K562 (cell line): ENCODE measurements around the gene SCN1B. TPM values are rescaled to one million over a fixed set of nuclear protein-coding genes. Genes with fewer than 3 reads are reported as not detected.

ENCODE experiments used
- CEBPG ChIP-seq, 3 experiments: fragments of 200-800 bp in 1 of 3; sonication (Bioruptor generic) in 1 of 3; sonication (generic) in 1 of 3; formaldehyde crosslinking in 1 of 3; IDR thresholded peaks in 2 of 3; conservative IDR thresholded peaks in 1 of 3; 2 replicates each; pipeline versions ENCODE4 v1.6.1 to v1.8.0; 2016 to 2022; ENCODE audit warnings: missing compliant biosample characterization in 2 of 3, missing genetic modification characterization in 2 of 3, mild to moderate bottlenecking in 1 of 3, missing genetic modification reagents in 1 of 3
- CREB1 ChIP-seq, 2 experiments: sonication (generic) in 1 of 2; formaldehyde crosslinking in 1 of 2; IDR thresholded peaks; 2 replicates each; pipeline versions ENCODE4 v1.6.1 to v1.8.0; 2012 to 2022; ENCODE audit warnings: inconsistent platforms in 1 of 2, mild to moderate bottlenecking in 1 of 2, missing genetic modification reagents in 1 of 2, moderate library complexity in 1 of 2
- CREM ChIP-seq: IDR thresholded peaks from 2 replicates; pipeline ENCODE4 v1.6.1; 2014; ENCODE audit warnings: antibody characterized with exemption, low read depth
- CXXC5 ChIP-seq: fragments of 250-450 bp; sonication (Bioruptor Pico); IDR thresholded peaks from 2 replicates; pipeline ENCODE4 v1.8.0; 2022; ENCODE audit warnings: inconsistent platforms, mild to moderate bottlenecking, moderate library complexity
- HMGN3 ChIP-seq: IDR thresholded peaks from 2 replicates; pipeline ENCODE4 v1.6.1; 2011; ENCODE audit warnings: borderline replicate concordance, low read depth, mild to moderate bottlenecking, mixed read lengths, low read length; ENCODE audit not compliant: insufficient read length; ENCODE audit errors: extremely low read depth
- MAX ChIP-seq: sonication (generic); formaldehyde crosslinking; IDR thresholded peaks from 2 replicates; pipeline ENCODE4 v1.9.0; 2022; ENCODE audit warnings: mild to moderate bottlenecking, missing genetic modification reagents
- MEIS2 ChIP-seq: fragments of 450-650 bp; IDR thresholded peaks from 2 replicates; pipeline ENCODE4 v1.6.1; 2014; ENCODE audit warnings: mild to moderate bottlenecking; ENCODE audit not compliant: partially characterized antibody
- MTA3 ChIP-seq: fragments of 450-650 bp; formaldehyde crosslinking; IDR thresholded peaks from 2 replicates; pipeline ENCODE4 v1.6.1; 2017; ENCODE audit warnings: mild to moderate bottlenecking, borderline replicate concordance
- PHF20 ChIP-seq: fragments of 450-650 bp; IDR thresholded peaks from 2 replicates; pipeline ENCODE4 v1.6.1; 2018; ENCODE audit not compliant: partially characterized antibody
- PTBP1 ChIP-seq: fragments of 200-400 bp; formaldehyde crosslinking; IDR thresholded peaks from 2 replicates; pipeline ENCODE4 v1.6.1; 2017; ENCODE audit warnings: low read depth, low read length
- SPI1 ChIP-seq: IDR thresholded peaks from 2 replicates; pipeline ENCODE4 v1.6.1; 2011; ENCODE audit warnings: low read depth, low read length, control low read depth, borderline replicate concordance
- ZBTB7A ChIP-seq: IDR thresholded peaks from 2 replicates; pipeline ENCODE4 v1.6.1; 2011; ENCODE audit warnings: low read depth, mild to moderate bottlenecking, low read length, moderate library complexity, borderline replicate concordance; ENCODE audit not compliant: control insufficient read depth
- ZHX1 ChIP-seq: fragments of 150-350 bp; conservative IDR thresholded peaks from 2 replicates; pipeline ENCODE4 v1.6.1; 2014; ENCODE audit warnings: low read length
- polyA plus RNA-seq, 8 experiments: library from polyadenylated mRNA; depleted of rRNA in 4 of 8; stranded (reverse) in 5 of 8; unstranded in 3 of 8; fragments of >200 nt; fragmentation: Nextera tagmentation in 2 of 8; fragmentation: Illumina TruSeq in 1 of 8; extraction: Ambion mirVana in 2 of 8; extraction: Trizol in 1 of 8; gene quantifications; 2 replicates each; pipeline versions ENCODE4 v1.2.1 to v1.2.3, GENCODE V29; 2011 to 2014; ENCODE audit warnings: inconsistent platforms in 1 of 8, missing spikeins in 1 of 8
- total RNA-seq, 7 experiments: library from RNA; depleted of rRNA in 6 of 7; stranded (reverse); fragments of >200 nt in 6 of 7; fragmentation: Illumina TruSeq in 2 of 7; extraction: Trizol in 2 of 7; gene quantifications; 2 replicates each; pipeline versions ENCODE4 v1.2.1 to v1.2.3, GENCODE V29; 2011 to 2021; ENCODE audit warnings: low replicate concordance in 1 of 7
- TF ChIP-seq, protein P1 (sequence below), 2 experiments: fragments of 450-650 bp; IDR thresholded peaks; 2 replicates each; pipeline ENCODE4 v1.6.1; 2016
- TF ChIP-seq, protein P2 (sequence below): sonication (generic); formaldehyde crosslinking; IDR thresholded peaks from 2 replicates; pipeline ENCODE4 v1.8.0; 2022; ENCODE audit warnings: missing genetic modification reagents, mild to moderate bottlenecking, moderate library complexity, borderline replicate concordance
- TF ChIP-seq, protein P3 (sequence below), 2 experiments: fragments of 200-800 bp in 1 of 2; sonication (Bioruptor generic) in 1 of 2; sonication (generic) in 1 of 2; formaldehyde crosslinking in 1 of 2; IDR thresholded peaks in 1 of 2; conservative IDR thresholded peaks in 1 of 2; 2 replicates each; pipeline versions ENCODE4 v1.5.0 to v1.6.1; 2016 to 2020; ENCODE audit warnings: missing compliant biosample characterization in 1 of 2, missing genetic modification characterization in 1 of 2, missing genetic modification reagents in 1 of 2

SCN1B gene
- total and polyA plus RNA-seq, 9 of the 15 experiments (the other 6 are each of a cell fraction or from before 2014, with no cell fraction given), result 0.03 to 2.5 (median 0.91) TPM

- TF ChIP-seq, protein P1, sequence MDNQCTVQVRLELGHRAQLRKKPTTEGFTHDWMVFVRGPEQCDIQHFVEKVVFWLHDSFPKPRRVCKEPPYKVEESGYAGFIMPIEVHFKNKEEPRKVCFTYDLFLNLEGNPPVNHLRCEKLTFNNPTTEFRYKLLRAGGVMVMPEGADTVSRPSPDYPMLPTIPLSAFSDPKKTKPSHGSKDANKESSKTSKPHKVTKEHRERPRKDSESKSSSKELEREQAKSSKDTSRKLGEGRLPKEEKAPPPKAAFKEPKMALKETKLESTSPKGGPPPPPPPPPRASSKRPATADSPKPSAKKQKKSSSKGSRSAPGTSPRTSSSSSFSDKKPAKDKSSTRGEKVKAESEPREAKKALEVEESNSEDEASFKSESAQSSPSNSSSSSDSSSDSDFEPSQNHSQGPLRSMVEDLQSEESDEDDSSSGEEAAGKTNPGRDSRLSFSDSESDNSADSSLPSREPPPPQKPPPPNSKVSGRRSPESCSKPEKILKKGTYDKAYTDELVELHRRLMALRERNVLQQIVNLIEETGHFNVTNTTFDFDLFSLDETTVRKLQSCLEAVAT (IDR thresholded peaks at IDR 0.05), result 0 out of 4 replicates have a peak, but pooled peaks of 1 of the 2 experiments have one; percentile 29
- TF ChIP-seq MTA3, result no peak
- TF ChIP-seq SPI1, result peak; percentile 24; the same call in 1 of the 2 replicates
- TF ChIP-seq CREB1 (IDR thresholded peaks at IDR 0.05), result peak; percentile 72
- peak; percentile 68 for TF ChIP-seq CREB1 (CRISPR knock-in tag; IDR thresholded peaks at IDR 0.05)
- no peak for TF ChIP-seq PTBP1
- TF ChIP-seq CEBPG (CRISPR knock-in tag; IDR thresholded peaks at IDR 0.05), result no peak
- no peak for TF ChIP-seq CEBPG (tag; conservative IDR thresholded peaks at IDR 0.05 in 1 of 2, IDR thresholded peaks at IDR 0.05 in 1 of 2)
- TF ChIP-seq ZHX1, result no peak
- peak; percentile 35 for TF ChIP-seq HMGN3
- TF ChIP-seq, protein P2, sequence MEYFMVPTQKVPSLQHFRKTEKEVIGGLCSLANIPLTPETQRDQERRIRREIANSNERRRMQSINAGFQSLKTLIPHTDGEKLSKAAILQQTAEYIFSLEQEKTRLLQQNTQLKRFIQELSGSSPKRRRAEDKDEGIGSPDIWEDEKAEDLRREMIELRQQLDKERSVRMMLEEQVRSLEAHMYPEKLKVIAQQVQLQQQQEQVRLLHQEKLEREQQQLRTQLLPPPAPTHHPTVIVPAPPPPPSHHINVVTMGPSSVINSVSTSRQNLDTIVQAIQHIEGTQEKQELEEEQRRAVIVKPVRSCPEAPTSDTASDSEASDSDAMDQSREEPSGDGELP (CRISPR knock-in tag), result peak; percentile 7; the same call in 1 of the 2 replicates
- peak; percentile 31 for TF ChIP-seq CXXC5 (CRISPR knock-in tag)
- peak; percentile 44 for TF ChIP-seq PHF20
- TF ChIP-seq ZBTB7A, result peak; percentile 79; the same call in 1 of the 2 replicates
- no peak for TF ChIP-seq MAX (CRISPR knock-in tag)
- TF ChIP-seq, protein P3, sequence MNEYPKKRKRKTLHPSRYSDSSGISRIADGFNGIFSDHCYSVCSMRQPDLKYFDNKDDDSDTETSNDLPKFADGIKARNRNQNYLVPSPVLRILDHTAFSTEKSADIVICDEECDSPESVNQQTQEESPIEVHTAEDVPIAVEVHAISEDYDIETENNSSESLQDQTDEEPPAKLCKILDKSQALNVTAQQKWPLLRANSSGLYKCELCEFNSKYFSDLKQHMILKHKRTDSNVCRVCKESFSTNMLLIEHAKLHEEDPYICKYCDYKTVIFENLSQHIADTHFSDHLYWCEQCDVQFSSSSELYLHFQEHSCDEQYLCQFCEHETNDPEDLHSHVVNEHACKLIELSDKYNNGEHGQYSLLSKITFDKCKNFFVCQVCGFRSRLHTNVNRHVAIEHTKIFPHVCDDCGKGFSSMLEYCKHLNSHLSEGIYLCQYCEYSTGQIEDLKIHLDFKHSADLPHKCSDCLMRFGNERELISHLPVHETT (CRISPR knock-in tag; conservative IDR thresholded peaks at IDR 0.05 in 1 of 2, IDR thresholded peaks at IDR 0.05 in 1 of 2), result peak in 1 of 2 experiments; percentile 81; a peak in 2 of 4 replicates
- TF ChIP-seq MEIS2, result no peak
- TF ChIP-seq CREM, result peak; percentile 86
Observed at GRCh38 chr19:34999498-35000337, 30.6 kb upstream of the SCN1B start, which contains the start of gene GRAMD1A (continued).
